HL-60 (cell line): ENCODE results near the gene IGLON5.

Experiments
- DNase-seq, 2 experiments: peaks; one replicate each; pipeline ENCODE4 v3.0.0-alpha.2; 2010 to 2020; ENCODE audit warnings: low read depth in 1 of 2, low spot score in 1 of 2
- H3K27ac ChIP-seq: fragments of 250-450 bp; sonication (Bioruptor Pico); replicated peaks from 2 replicates; pipeline ENCODE4 v1.5.1; 2020; ENCODE audit warnings: mild to moderate bottlenecking, moderate library complexity
- H3K27me3 ChIP-seq: fragments of 250-450 bp; sonication (Bioruptor Pico); 2 replicates; pipeline ENCODE4 v1.5.1; 2021; ENCODE audit warnings: mild to moderate bottlenecking, moderate library complexity; ENCODE audit not compliant: insufficient read depth, poor library complexity, severe bottlenecking
- H3K4me3 ChIP-seq: replicated peaks from 2 replicates; pipeline ENCODE4 v1.5.1; 2011; ENCODE audit warnings: mild to moderate bottlenecking, control low read depth, low read length; ENCODE audit not compliant: insufficient read depth
- GABPA ChIP-seq: IDR thresholded peaks from 2 replicates; pipeline ENCODE4 v1.6.1; 2012; ENCODE audit warnings: low read depth
- POLR2AphosphoS5 ChIP-seq: IDR thresholded peaks from 2 replicates; pipeline ENCODE4 v1.6.1; 2012; ENCODE audit warnings: low read depth
- SPI1 ChIP-seq: IDR thresholded peaks from 2 replicates; pipeline ENCODE4 v1.6.1; 2012; ENCODE audit warnings: low read depth, mild to moderate bottlenecking, borderline replicate concordance
- TF ChIP-seq, protein P1 (sequence below): IDR thresholded peaks from one replicate; pipeline ENCODE4 v1.5.1; 2011; ENCODE audit warnings: low read length, control low read depth, inconsistent platforms; ENCODE audit not compliant: insufficient read depth
- TF ChIP-seq, protein P2 (sequence below): IDR thresholded peaks from 2 replicates; pipeline ENCODE4 v1.6.1; 2012; ENCODE audit warnings: low read depth; ENCODE audit not compliant: insufficient replicate concordance

Gene IGLON5

DNA sequence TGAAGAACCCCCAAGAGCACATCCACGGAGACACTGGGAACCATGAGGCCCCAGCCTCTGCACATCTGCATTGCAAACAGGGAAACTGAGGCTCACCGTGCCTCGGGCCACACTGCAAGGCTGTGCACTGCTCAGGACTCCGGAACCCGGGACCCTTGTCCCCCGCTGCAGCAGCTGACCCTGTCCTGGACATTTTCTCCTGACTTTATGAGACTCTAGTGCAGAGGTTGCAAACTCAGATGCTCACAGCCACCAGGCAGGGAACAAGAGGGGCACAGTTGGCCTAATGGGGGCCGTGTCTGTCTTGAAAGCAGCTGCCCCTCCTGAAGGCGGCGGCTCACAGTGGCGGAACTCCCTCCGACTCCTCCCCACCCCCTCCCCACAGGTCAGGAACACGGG, 16.5 kb upstream of the IGLON5 start:
- Histone ChIP-seq H3K27me3 (no peaks in the 10 kb centered on the region), H3K27ac (no peak overlapping the region), H3K4me3 (no peak overlapping the region)
- no peak for DNase-seq
- TF ChIP-seq, protein P1, sequence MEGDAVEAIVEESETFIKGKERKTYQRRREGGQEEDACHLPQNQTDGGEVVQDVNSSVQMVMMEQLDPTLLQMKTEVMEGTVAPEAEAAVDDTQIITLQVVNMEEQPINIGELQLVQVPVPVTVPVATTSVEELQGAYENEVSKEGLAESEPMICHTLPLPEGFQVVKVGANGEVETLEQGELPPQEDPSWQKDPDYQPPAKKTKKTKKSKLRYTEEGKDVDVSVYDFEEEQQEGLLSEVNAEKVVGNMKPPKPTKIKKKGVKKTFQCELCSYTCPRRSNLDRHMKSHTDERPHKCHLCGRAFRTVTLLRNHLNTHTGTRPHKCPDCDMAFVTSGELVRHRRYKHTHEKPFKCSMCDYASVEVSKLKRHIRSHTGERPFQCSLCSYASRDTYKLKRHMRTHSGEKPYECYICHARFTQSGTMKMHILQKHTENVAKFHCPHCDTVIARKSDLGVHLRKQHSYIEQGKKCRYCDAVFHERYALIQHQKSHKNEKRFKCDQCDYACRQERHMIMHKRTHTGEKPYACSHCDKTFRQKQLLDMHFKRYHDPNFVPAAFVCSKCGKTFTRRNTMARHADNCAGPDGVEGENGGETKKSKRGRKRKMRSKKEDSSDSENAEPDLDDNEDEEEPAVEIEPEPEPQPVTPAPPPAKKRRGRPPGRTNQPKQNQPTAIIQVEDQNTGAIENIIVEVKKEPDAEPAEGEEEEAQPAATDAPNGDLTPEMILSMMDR: no peak
- TF ChIP-seq, protein P2, sequence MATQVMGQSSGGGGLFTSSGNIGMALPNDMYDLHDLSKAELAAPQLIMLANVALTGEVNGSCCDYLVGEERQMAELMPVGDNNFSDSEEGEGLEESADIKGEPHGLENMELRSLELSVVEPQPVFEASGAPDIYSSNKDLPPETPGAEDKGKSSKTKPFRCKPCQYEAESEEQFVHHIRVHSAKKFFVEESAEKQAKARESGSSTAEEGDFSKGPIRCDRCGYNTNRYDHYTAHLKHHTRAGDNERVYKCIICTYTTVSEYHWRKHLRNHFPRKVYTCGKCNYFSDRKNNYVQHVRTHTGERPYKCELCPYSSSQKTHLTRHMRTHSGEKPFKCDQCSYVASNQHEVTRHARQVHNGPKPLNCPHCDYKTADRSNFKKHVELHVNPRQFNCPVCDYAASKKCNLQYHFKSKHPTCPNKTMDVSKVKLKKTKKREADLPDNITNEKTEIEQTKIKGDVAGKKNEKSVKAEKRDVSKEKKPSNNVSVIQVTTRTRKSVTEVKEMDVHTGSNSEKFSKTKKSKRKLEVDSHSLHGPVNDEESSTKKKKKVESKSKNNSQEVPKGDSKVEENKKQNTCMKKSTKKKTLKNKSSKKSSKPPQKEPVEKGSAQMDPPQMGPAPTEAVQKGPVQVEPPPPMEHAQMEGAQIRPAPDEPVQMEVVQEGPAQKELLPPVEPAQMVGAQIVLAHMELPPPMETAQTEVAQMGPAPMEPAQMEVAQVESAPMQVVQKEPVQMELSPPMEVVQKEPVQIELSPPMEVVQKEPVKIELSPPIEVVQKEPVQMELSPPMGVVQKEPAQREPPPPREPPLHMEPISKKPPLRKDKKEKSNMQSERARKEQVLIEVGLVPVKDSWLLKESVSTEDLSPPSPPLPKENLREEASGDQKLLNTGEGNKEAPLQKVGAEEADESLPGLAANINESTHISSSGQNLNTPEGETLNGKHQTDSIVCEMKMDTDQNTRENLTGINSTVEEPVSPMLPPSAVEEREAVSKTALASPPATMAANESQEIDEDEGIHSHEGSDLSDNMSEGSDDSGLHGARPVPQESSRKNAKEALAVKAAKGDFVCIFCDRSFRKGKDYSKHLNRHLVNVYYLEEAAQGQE: no peak
- TF ChIP-seq GABPA (no peak), SPI1 (no peak), POLR2AphosphoS5 (no peak)

DNA sequence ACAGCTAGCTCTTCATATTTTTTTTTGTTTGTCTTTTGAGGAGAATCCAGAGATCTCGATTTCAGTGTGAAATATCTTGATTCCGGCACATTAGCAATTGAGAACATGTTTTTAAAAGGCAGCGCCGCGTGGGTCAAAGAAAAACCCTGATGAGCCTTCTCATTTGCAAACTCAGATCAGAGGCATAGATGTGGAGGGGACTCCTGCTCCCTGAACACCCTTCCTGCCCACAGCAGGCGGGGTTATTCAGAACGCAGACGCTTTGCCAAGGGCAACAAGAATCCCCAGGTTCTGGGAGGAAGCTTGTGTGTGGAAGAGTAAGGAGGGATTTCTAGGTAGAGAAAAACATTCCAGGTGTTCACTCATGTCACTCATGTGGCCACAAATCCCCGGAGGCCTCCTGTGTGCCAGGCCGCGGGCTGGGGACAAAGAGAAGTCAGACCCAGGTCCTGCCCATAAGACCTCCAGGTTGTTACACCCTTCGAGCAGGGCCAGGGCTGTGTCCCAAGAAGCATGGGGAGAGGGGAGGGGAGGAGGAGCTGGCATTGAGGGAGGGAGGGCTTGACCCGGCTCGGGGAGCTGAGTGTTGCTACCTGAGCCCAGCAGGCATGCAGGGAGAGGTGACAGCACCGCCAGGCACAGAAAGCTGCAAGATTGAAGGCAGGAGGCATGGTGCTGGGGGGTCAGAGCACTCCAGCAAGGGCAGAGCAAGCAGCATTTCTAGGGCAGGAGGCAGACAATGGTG, 15.9 kb upstream of the IGLON5 start:
- Histone ChIP-seq H3K27ac (no peak overlapping the region), H3K4me3 (no peak overlapping the region), H3K27me3 (no peaks in the 10 kb centered on the region)
- DNase-seq: no peak
- TF ChIP-seq, protein P1: no peak
- TF ChIP-seq, protein P2: no peak
- TF ChIP-seq POLR2AphosphoS5 (no peak), SPI1 (no peak), GABPA (no peak)

DNA sequence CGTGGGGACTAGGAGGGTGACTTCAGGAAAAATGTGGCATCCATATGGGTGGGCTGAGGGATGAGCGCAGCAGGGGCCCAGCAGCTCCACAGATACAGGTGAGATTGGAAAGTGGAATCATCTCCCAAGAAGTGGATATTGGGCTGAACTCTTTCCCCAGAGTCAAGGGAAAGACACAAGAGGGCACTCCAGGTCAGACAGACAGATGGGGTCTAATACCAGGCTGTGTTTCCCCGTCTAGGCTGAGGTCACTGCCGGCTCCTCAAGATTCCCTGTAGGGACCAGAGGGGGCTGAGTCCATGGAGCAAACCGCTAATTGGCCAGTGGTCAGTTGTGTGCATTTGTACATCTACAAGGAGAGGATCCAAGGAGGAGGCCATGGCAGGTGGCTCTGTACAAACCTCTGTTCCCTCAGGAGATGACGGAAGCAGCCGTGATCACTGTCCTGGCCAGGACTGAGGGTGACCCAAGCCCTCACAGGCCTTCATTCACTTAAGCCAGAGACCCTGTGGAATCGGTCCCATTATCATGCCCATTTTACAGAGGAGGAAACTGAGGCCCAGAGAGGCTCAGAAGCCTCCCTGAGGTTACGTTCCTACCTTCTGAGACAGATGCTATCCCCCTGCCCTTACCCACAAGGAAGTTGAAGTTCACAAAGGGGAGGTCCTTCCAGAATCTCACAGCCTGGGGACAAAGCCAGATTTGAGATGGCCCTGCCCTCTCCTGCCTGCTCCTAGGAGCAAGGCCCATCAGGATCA, 14.9 kb upstream of the IGLON5 start:
- H3K27ac ChIP-seq: no peak overlapping the region
- H3K27me3 ChIP-seq: no peaks in the 10 kb centered on the region
- TF ChIP-seq, protein P2: no peak
- no peak for TF ChIP-seq GABPA
- no peak for TF ChIP-seq POLR2AphosphoS5
- no peak for TF ChIP-seq SPI1
- TF ChIP-seq, protein P1: no peak
- DNase-seq: peak in 1 of 2 experiments; percentile 14
- no peak overlapping the region for H3K4me3 ChIP-seq
